ENCODE results near the gene EFNB3. TPM values are rescaled to one million over a fixed set of nuclear protein-coding genes. Genes with fewer than 3 reads are reported as not detected.

Gene EFNB3
- total and polyA plus RNA-seq, 2 of the 8 experiments (the other 6 are each of a cell fraction or from before 2014, with no cell fraction given), result 15.0 to 27.3 TPM

DNA sequence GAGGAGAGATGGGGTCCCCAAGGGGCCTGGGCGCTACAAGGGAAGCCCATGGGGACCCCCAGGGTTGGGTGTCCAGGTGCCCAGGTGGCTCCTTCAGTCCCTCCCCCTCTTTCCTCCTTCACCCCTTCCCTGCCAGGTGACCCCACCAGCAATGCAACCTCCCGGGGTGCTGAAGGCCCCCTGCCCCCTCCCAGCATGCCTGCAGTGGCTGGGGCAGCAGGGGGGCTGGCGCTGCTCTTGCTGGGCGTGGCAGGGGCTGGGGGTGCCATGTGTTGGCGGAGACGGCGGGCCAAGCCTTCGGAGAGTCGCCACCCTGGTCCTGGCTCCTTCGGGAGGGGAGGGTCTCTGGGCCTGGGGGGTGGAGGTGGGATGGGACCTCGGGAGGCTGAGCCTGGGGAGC lies 4.0 kb downstream of the EFNB3 start:
- H3K23me2 ChIP-seq (ENCODE audit: low read depth, low read length), result peaks cover 16% of the 10 kb centered on the region; the same call in 1 of the 2 replicates
- FAIRE-seq (no peak), DNase-seq (ENCODE audit: low read depth in 1 of 2, low spot score in 2 of 2) (no peak)
- POLR2A ChIA-PET (ENCODE audit: partially characterized antibody), result interaction anchor here (0.7 to 11.4 kb wide), 2 partner anchors 8 to 21 kb away, joined by 3 to 186 read pairs; partner anchors contain the start of genes TP53 and WRAP53
- H2AK5ac ChIP-seq (ENCODE audit: low read depth, low read length), result no peak overlapping the region
- no peaks in the 10 kb centered on the region for H3K79me2 ChIP-seq (ENCODE audit: control insufficient read depth in 1 of 2, insufficient read depth in 2 of 2, low read length in 2 of 2)
- H2BK20ac ChIP-seq (ENCODE audit: low read length), result no peak overlapping the region
- H2BK5ac ChIP-seq (ENCODE audit: low read depth, low read length), result no peak overlapping the region
- 85% methylated on average over 2 of the region's 11 CpGs; no CpG with 5 or more reads in 1 of the 2 experiments for WGBS, 2 experiments (ENCODE audit: extremely low coverage in 1 of 2, insufficient coverage in 1 of 2, insufficient read length in 1 of 2, insufficient replicate concordance in 2 of 2, low coverage in 1 of 2, low lambda C conversion rate in 2 of 2, missing lambda C conversion rate in 1 of 2)
- no peak overlapping the region for H4K91ac ChIP-seq (replicated peaks; ENCODE audit: insufficient read length, low read length)
- no peak overlapping the region for H4K8ac ChIP-seq (ENCODE audit: extremely low read depth, insufficient read depth, low read length)
- H2AFZ ChIP-seq (ENCODE audit: low read length), result no peak overlapping the region
- no peak overlapping the region for H4K5ac ChIP-seq (ENCODE audit: insufficient read length, low read depth, low read length)
- H3K27me3 ChIP-seq (replicated peaks in 1 of 4; ENCODE audit: control insufficient read depth in 3 of 4, extremely low read depth in 1 of 4, insufficient read depth in 3 of 4, low read length in 3 of 4), result peaks cover 0 to 7% (median 3%) of the 10 kb centered on the region in 4 experiments; a peak in 3 of 7 replicates
- no peak overlapping the region for H3K14ac ChIP-seq (ENCODE audit: insufficient read length)
- H2BK120ac ChIP-seq (replicated peaks; ENCODE audit: low read depth, low read length), result no peak overlapping the region
- CTCF ChIA-PET (ENCODE audit: partially characterized antibody), result interaction anchor here (8.7 to 10.1 kb wide), 2 partner anchors 21 to 76 kb away, joined by 86 read pairs; partner anchors contain the start of genes SHBG, TP53 and WRAP53
- no peak overlapping the region for H3K9ac ChIP-seq (replicated peaks in 1 of 4; ENCODE audit: extremely low read depth in 1 of 4, low read depth in 3 of 4, low read length in 3 of 4)
- no peak overlapping the region for H2BK12ac ChIP-seq (ENCODE audit: low read depth, low read length)
- H4K20me1 ChIP-seq (replicated peaks in 1 of 2; ENCODE audit: control insufficient read depth in 1 of 2, insufficient read depth in 2 of 2, low read length in 2 of 2), result peaks cover 0 to 5% of the 10 kb centered on the region in 2 experiments
- no peak overlapping the region for H2BK15ac ChIP-seq (ENCODE audit: low read length)
- no peak overlapping the region for H3K23ac ChIP-seq (ENCODE audit: insufficient read length)
- H3K4me1 ChIP-seq (replicated peaks in 1 of 4; ENCODE audit: control insufficient read depth in 3 of 4, insufficient read depth in 4 of 4, low read length in 3 of 4), result peaks cover 4 to 24% (median 15%) of the 10 kb centered on the region in 4 experiments
- no peaks in the 10 kb centered on the region; the same call in 1 of the 2 replicates for H3K79me1 ChIP-seq (ENCODE audit: low read depth, low read length)
- no peak overlapping the region for H3K18ac ChIP-seq (ENCODE audit: extremely low read depth, low read length)
- no peaks in the 10 kb centered on the region for H3K36me3 ChIP-seq (ENCODE audit: control insufficient read depth in 2 of 4, insufficient read depth in 4 of 4, low read length in 3 of 4)
- H3K9me3 ChIP-seq (ENCODE audit: insufficient read depth in 2 of 2, low read depth in 1 of 2, low read length in 1 of 2), result no peaks in the 10 kb centered on the region
- no peak overlapping the region for H3K4me3 ChIP-seq (ENCODE audit: extremely low read depth in 1 of 4, insufficient read depth in 2 of 4, low read depth in 3 of 4, low read length in 4 of 4)
- no peak overlapping the region for H3K4ac ChIP-seq (replicated peaks; ENCODE audit: insufficient read length, low read depth, low read length)
- H3K27ac ChIP-seq (ENCODE audit: low read depth, low read length), result no peak overlapping the region
- no peak overlapping the region for H3K56ac ChIP-seq (replicated peaks; ENCODE audit: insufficient read length, low read depth, low read length)
- H3K4me2 ChIP-seq (ENCODE audit: insufficient read depth in 1 of 2, low read depth in 2 of 2, low read length in 2 of 2), result no peak overlapping the region
- TF ChIP-seq SP1 (IDR thresholded peaks at IDR 0.05; ENCODE audit: low read depth, low read length) (no peak), ATF2 (IDR thresholded peaks at IDR 0.05; ENCODE audit: low read length) (no peak), GABPA (IDR thresholded peaks at IDR 0.05; ENCODE audit: borderline replicate concordance, insufficient read depth, low read length) (no peak), BACH1 (IDR thresholded peaks at IDR 0.05; ENCODE audit: low read length) (no peak), CHD2 (IDR thresholded peaks at IDR 0.05; ENCODE audit: low read length) (no peak), JUN (IDR thresholded peaks at IDR 0.05; ENCODE audit: low read depth, low read length) (no peak), BCL11A (IDR thresholded peaks at IDR 0.05; ENCODE audit: low read depth in 2 of 2, low read length in 2 of 2) (no peak), SIRT6 (IDR thresholded peaks at IDR 0.05; ENCODE audit: low read length) (no peak), TBP (IDR thresholded peaks at IDR 0.05; ENCODE audit: low read depth, low read length) (no peak), RNF2 (IDR thresholded peaks at IDR 0.05; ENCODE audit: borderline replicate concordance, low read depth, low read length, missing control alignments, poor library complexity, severe bottlenecking) (no peak), YY1 (IDR thresholded peaks at IDR 0.05; ENCODE audit: low read depth, low read length) (no peak), NANOG (IDR thresholded peaks at IDR 0.05; ENCODE audit: insufficient read depth, low read depth, low read length, poor library complexity, severe bottlenecking) (no peak), GTF2F1 (IDR thresholded peaks at IDR 0.05; ENCODE audit: borderline replicate concordance, low read depth, low read length) (no peak)

Measured in H1 (cell line).